GM03348 (cell line): Measurements from ENCODE around the gene PXK.
"Not testable (repeated sequence)": the region's sequence is repeated elsewhere in the genome, so short reads cannot be mapped to it uniquely, and the experiment has no call there.

Source experiments
- DNase-seq: peaks from one replicate; pipeline ENCODE4 v3.0.0; 2012; ENCODE audit warnings: low spot score

Gene PXK

DNA sequence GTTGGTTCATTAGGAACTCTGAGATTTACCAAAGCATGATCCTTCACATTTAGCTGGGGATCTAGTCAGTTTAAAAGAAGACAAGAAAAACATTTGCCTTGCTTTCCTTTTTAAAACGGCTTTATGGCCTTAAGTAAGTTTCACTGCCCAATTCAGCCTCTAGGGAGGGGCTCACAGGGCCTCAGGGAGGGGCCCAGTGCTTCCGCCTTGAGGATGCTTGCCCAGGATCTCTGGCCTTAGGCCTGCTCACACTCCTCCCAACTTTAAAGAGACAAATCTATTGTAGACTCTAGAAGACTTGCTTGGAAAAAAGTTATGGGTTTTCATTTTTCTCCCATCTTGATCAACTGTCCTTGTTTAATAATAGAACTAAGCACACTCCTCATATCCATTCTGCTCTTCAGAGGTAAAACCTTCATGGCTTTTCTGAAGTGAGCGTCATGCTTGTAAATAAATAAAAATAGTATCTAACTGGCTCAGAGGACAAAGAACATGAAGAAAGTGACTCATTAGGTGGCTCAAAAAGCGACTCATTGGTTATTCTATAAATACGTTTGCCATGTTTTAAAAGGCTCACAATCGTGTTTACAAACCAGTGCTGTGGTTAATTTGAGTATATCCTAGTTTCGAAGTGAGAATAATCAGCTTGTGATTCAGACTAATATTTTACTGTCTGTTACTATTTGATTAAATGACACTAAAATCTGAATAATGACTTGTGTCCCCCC is 87.3 kb downstream of the PXK start:
- DNase-seq, result peak; percentile 56

DNA sequence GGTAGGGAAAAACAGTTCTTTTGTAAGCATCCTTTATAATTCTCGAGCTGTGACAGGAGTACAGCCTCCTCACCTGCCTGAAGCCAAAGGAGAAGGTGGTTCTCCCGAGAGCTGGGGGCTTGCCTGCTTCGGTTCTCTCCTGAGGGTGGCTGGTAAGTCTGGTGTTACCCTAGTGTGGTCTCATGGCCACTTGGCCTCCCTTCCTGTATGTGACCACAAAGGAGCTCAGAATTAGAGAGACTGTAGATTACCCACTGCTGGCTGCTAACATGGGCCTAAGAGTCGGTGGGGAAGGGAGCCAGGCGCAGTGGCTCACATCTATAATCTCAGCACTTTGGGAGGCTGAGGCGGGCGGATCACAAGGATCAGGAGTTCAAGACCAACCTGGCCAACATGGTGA is 88.3 kb downstream of the PXK start:
- DNase-seq, result no peak

- peak; percentile 31 for DNase-seq
Measured at GRCh38 chr3:58422756-58423325, 90.1 kb downstream of the PXK start.

GRCh38 chr3:58424613-58425012 is 91.9 kb downstream of the PXK start:
- DNase-seq, result no peak

DNA sequence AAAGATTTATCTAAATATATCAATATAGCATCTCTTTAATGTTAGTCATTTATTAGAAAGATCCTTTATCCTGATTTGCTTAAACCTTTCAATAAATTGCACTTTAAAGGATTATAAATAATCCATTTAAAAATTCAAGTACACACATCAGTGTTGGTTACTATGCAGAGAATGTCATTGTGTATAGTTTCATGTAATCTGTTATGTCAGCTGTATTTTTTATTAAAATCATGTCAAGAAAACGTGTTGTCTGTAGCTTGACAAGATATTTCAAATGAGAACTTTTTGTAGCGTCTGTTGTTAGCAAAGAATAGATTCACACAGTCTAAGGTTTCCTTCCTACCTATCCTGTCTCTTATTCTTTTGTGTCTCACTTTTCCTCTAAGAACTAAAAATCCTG is 93.1 kb downstream of the PXK start:
- DNase-seq, result no peak

- DNase-seq, result no peak
Measured at GRCh38 chr3:58427661-58428361, 95.1 kb downstream of the PXK start.

- DNase-seq, result peak; percentile 18
Measured at GRCh38 chr3:58429657-58430056, 97.0 kb downstream of the PXK start.

- no peak for DNase-seq
Measured at GRCh38 chr3:58432905-58433304, 100.2 kb downstream of the PXK start.

- peak; percentile 98 for DNase-seq
Measured at GRCh38 chr3:58433400-58434167, 100.9 kb downstream of the PXK start, which contains the start of gene PDHB. TSS of gene PDHB (minus strand) at chr3:58433832. CDS start at chr3:58433809, 23 bp downstream.

DNA sequence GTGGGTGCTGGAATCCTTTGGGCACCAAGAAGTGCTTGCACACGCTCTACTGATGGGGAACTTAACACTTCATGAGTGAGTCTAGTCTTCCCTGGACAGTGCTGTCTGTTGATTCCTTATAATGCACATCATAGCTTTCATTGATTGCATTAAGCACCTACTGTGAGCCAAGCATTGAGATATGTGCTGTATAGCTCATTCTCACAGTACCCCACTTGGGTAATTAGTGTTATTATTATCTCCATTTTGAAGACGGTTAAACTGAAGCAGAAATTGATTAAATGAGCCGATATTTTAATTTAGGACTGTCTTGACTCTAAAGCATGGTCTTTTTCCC is 101.4 kb downstream of the PXK start:
- DNase-seq, result no peak

- no peak for DNase-seq
Measured at GRCh38 chr3:58434511-58434910, 101.8 kb downstream of the PXK start.

GRCh38 chr3:58434990-58435389 is 102.3 kb downstream of the PXK start:
- DNase-seq, result peak; percentile 91

- not testable (repeated sequence) for DNase-seq
Measured at GRCh38 chr3:58437276-58437675, 104.6 kb downstream of the PXK start.

DNA sequence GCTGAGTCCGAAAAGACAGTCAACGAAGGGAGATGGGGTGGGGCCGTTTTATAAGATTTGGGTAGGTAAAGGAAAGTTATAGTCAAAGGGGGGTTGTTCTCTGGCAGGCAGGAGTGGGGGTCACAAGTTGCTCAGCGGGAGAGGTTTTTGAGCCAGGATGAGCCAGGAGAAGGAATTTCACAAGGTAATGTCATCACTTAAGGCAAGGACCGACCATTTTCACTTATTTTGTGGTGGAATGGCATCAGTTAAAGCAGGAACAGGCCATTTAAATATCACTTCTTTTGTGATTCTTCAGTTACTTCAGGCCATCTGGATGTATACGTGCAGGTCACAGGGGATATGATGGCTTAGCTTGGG is 108.3 kb downstream of the PXK start:
- DNase-seq, result not testable (repeated sequence)

DNA sequence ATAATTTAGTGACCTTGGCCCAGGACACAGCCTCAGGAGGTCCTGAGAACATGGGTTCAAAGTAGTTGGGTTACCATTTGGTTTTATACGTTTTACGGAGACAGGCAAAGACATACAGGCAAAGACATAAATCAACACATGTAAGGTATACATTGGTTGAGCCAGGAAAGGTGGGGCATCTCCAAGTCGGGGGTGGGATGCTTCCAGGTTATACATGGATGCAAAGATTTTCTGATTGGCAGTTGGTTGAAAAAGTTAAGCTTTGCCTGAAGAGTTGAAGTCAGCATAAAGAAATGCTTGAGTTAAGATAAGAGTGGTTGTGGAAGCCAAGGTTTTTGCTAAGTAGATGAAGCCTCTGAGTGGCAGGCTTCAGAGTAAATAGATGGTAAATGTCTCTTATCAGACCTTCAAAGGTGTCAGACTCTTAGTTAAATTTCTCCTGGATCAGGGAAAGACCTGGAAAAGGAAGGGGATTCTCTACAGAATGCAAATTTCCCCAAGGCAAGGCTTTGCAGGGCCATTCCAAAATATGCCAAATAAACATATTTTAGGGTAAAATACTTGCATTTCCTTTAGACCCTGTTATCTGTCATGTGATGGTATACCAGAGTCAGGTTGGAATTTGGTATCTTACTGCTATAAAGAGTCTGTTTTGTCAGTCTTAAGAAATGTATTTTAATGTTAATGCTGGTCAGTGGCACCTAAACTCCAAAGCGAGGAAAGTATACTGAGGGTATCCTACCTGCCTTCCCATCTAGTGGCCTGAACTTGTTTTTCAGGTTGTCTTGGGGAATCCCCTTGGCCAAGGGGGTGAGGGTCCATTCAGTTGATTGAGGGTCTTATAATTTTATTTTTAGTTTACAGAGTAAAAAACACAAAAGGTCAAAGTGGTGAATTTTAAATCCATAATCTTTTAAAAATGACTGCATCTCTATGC is 109.1 kb downstream of the PXK start:
- no peak for DNase-seq

GRCh38 chr3:58452176-58452575 is 119.5 kb downstream of the PXK start:
- no peak for DNase-seq

DNA sequence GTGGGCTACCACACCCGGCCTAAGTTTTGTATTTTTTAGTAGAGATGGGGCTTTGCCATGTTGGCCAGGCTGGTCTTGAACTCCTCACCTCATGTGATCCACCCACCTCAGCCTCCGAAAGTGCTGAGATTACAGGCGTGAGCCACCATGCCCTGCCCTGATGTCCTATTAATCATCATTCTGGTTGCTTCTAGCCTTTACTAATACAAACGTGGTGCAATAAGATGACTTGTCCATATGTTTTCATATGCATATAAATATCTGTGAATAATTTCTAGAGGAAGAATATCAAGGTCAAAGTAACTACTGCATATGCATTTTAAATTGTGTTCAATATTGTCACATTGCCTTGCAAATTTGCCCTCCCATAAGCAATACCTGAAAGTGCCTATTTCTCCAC is 126.5 kb downstream of the PXK start:
- no peak for DNase-seq

GRCh38 chr3:58462829-58463180 is 130.1 kb downstream of the PXK start:
- DNase-seq, result no peak

GRCh38 chr3:58463181-58463941 is 130.7 kb downstream of the PXK start:
- DNase-seq, result peak; percentile 92

- DNase-seq, result no peak
Measured at GRCh38 chr3:58463942-58464271, 131.2 kb downstream of the PXK start.

DNA sequence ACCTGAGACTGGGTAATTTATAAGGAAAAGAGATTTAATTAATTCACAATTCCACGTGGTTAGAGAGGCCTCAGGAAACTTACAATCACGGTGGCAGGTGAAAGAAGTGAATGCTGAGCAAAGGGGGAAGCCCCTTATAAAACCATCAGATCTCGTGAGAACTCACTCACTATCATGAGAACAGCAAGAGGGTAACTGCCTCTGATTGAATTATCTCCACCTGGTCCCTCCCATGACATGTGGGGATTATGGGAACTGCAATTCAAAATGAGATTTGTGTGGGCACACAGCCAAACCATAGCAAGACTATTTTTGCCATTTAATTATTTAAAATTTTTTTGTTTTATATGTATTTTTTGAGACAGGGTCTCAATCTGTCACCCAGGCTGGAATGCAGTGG is 132.2 kb downstream of the PXK start:
- no peak for DNase-seq
